Panc1 (cell line): ENCODE data around the gene MPPED2.

Experiments used
- CTCF ChIP-seq: fragments of 450-650 bp; IDR thresholded peaks from 2 replicates; pipeline ENCODE4 v1.5.1; 2017; ENCODE audit warnings: mild to moderate bottlenecking
- POLR2AphosphoS5 ChIP-seq: IDR thresholded peaks from 2 replicates; pipeline ENCODE4 v1.6.1; 2012; ENCODE audit warnings: mild to moderate bottlenecking, low read depth, low read length, moderate library complexity
- REST ChIP-seq, 2 experiments: IDR thresholded peaks; 2 replicates each; pipeline ENCODE4 v1.6.1; 2011 to 2012; ENCODE audit warnings: low read depth in 2 of 2, control low read depth in 1 of 2, low read length in 1 of 2, mild to moderate bottlenecking in 1 of 2, moderate library complexity in 1 of 2; ENCODE audit not compliant: insufficient read depth in 1 of 2

DNA sequence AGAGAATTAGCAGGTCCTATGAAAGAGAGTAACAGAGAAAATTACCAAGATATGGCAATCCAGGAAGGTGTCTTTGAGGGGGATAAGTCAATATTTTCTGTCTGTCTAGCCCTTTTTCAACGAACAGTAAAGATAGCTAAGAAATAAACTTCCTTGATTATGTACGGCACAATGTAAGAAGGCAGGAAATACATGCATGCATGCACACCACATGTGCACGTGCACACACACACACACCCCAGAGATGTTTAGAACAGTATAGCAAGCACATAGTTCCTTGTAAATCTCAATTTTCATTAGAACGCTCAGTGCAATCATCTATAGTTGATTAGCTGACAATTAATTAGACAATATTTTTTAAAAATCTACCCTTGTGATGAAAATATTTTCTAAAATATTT, 74.7 kb downstream of the MPPED2 start:
- TF ChIP-seq CTCF (no peak), POLR2AphosphoS5 (no peak), REST (IDR thresholded peaks at IDR 0.05; ENCODE audit: insufficient read depth in 1 of 2, low read depth in 2 of 2, low read length in 1 of 2) (no peak)
